ENCODE results near the gene POTEM.
"Not testable (repeated sequence)": the region's sequence is repeated elsewhere in the genome, so short reads cannot be mapped to it uniquely, and the experiment has no call there.

DNA sequence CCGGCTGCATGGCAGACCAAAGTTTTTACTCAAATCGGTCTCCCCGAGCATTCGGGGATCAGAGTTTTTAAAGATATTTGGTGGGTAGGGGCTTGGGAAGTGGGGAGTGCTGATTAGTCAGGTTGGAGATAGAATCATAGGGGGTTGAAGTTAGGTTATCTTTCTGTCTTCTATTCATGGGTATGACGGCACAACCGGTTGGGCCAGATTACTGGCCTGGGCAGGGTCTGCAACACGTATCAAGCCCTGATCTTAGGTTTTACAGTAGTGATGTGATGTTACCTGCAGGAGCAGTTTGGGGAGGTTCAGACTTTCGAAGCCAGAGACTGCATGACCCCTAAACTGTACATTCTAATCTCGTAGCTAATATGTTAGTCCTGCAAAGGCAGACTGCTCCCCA, 30.4 kb upstream of the POTEM start:
- not testable (repeated sequence) for TF ChIP-seq CTCF (IDR thresholded peaks at IDR 0.05); POLR2A (IDR thresholded peaks at IDR 0.05); POLR2AphosphoS5 (IDR thresholded peaks at IDR 0.05; ENCODE audit: insufficient read depth in 1 of 2, low read depth in 1 of 2)
